H1 (cell line): Measurements from ENCODE around the gene LACTB.

Experiments
- BACH1 ChIP-seq: IDR thresholded peaks from 2 replicates; pipeline ENCODE4 v1.6.1; 2012; ENCODE audit warnings: low read length, improper control_type of control experiment
- CTCF ChIP-seq, 3 experiments: IDR thresholded peaks; 1 replicate in 2 of 3; 2 replicates in 1 of 3; pipeline versions ENCODE4 v1.5.1 to v1.6.1; 2011; ENCODE audit warnings: low read length in 3 of 3, mild to moderate bottlenecking in 3 of 3, inconsistent platforms in 2 of 3, low read depth in 1 of 3, moderate library complexity in 1 of 3; ENCODE audit not compliant: insufficient read depth in 1 of 3; ENCODE audit errors: control extremely low read depth in 1 of 3

DNA sequence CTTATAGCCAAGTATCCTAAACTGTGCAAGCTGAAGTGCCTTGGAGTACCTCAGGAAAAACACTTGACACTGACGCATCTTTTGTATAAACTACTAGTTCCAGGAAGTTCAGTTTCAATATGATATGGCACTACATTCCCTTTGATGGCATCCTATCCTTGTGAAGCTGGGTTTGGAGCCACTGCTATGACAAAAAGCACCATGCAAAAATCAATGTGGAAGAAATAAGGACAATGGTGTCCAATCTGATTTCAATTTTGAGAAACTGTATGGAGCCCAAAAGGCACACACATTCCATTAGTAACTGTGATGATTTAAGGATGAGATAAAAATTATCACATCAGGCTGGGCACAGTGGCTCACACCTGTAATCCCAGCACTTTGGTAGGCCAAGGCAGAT lies 30.0 kb downstream of the LACTB start:
- TF ChIP-seq BACH1 (no peak), CTCF (IDR thresholded peaks at IDR 0.05; ENCODE audit: control extremely low read depth in 1 of 3, insufficient read depth in 1 of 3, low read depth in 1 of 3, low read length in 3 of 3) (no peak)
